Fibroblast of lung (primary cell): ENCODE data around the gene RAB30. TPM values are rescaled to one million over a fixed set of nuclear protein-coding genes. Genes with fewer than 3 reads are reported as not detected.

Source experiments
- DNase-seq, 2 donors: peaks; one replicate each; pipeline versions ENCODE4 v3.0.0 to v3.0.0-alpha.2; 2010; ENCODE audit warnings: low read depth in 2 of 2
- H2AFZ ChIP-seq: 2 replicates; pipeline ENCODE4 v1.5.1; 2012; ENCODE audit warnings: low read length, control low read depth, inconsistent platforms
- H3K27ac ChIP-seq: 2 replicates; pipeline ENCODE4 v1.5.1; 2011; ENCODE audit warnings: low read length, control low read depth; ENCODE audit not compliant: insufficient read depth
- H3K27me3 ChIP-seq: 2 replicates; pipeline ENCODE4 v1.5.1; 2011; ENCODE audit warnings: mild to moderate bottlenecking, low read length; ENCODE audit not compliant: control insufficient read depth, insufficient read depth
- H3K36me3 ChIP-seq: 2 replicates; pipeline ENCODE4 v1.5.1; 2011; ENCODE audit warnings: low read length; ENCODE audit not compliant: control insufficient read depth, insufficient read depth
- H3K4me1 ChIP-seq: 2 replicates; pipeline ENCODE4 v1.5.1; 2011; ENCODE audit warnings: low read length; ENCODE audit not compliant: control insufficient read depth, insufficient read depth; ENCODE audit errors: extremely low read depth
- H3K4me2 ChIP-seq: 2 replicates; pipeline ENCODE4 v1.5.1; 2011; ENCODE audit warnings: low read length, control low read depth; ENCODE audit not compliant: insufficient read depth; ENCODE audit errors: extremely low read depth
- H3K4me3 ChIP-seq, 4 experiments: fragments of 200-600 bp in 1 of 4; sonication (generic) in 1 of 4; replicated peaks in 1 of 4; 2 replicates each; pipeline ENCODE4 v1.5.1; 2011 to 2016; ENCODE audit warnings: low read length in 4 of 4, low read depth in 3 of 4, mild to moderate bottlenecking in 3 of 4, control low read depth in 2 of 4, inconsistent platforms in 1 of 4, mixed read lengths in 1 of 4; ENCODE audit not compliant: insufficient read depth in 1 of 4; ENCODE audit errors: control extremely low read depth in 1 of 4
- H3K79me2 ChIP-seq: 2 replicates; pipeline ENCODE4 v1.5.1; 2012; ENCODE audit warnings: mild to moderate bottlenecking, low read length, inconsistent platforms; ENCODE audit not compliant: control insufficient read depth, insufficient read depth
- H3K9ac ChIP-seq: 2 replicates; pipeline ENCODE4 v1.5.1; 2011; ENCODE audit warnings: mild to moderate bottlenecking, low read length, control low read depth; ENCODE audit not compliant: insufficient read depth
- H3K9me3 ChIP-seq: 2 replicates; pipeline ENCODE4 v1.5.1; 2012; ENCODE audit warnings: low read depth, low read length; ENCODE audit not compliant: control insufficient read depth, insufficient read depth
- H4K20me1 ChIP-seq: 2 replicates; pipeline ENCODE4 v1.5.1; 2011; ENCODE audit warnings: low read length; ENCODE audit not compliant: control insufficient read depth, insufficient read depth; ENCODE audit errors: extremely low read depth
- CTCF ChIP-seq, 2 donors: IDR thresholded peaks in 1 of 2; conservative IDR thresholded peaks in 1 of 2; 1 replicate in 1 of 2; 2 replicates in 1 of 2; pipeline ENCODE4 v1.5.1; 2011 to 2012; ENCODE audit warnings: low read length in 2 of 2, control low read depth in 1 of 2, inconsistent platforms in 1 of 2, low read depth in 1 of 2, mild to moderate bottlenecking in 1 of 2
- EZH2 ChIP-seq: IDR thresholded peaks from 2 replicates; pipeline ENCODE4 v1.5.1; 2012; ENCODE audit warnings: low read length, control low read depth, mild to moderate bottlenecking; ENCODE audit errors: missing control alignments
- polyA plus RNA-seq, 2 donors: library from polyadenylated mRNA; depleted of rRNA in 1 of 2; stranded (reverse) in 1 of 2; unstranded in 1 of 2; fragments of >200 nt; gene quantifications; 2 replicates each; pipeline ENCODE4 v1.2.1, GENCODE V29; 2011 to 2012; ENCODE audit warnings: missing spikeins in 1 of 2
- total RNA-seq: library from RNA; depleted of rRNA; stranded (reverse); fragments of >200 nt; gene quantifications from 2 replicates; pipeline ENCODE4 v1.2.1, GENCODE V29; 2014

The RAB30 gene
- total and polyA plus RNA-seq, 2 donors (not counting 1 experiment from before 2014, with no cell fraction given) = 33.9 to 45.2 TPM

GRCh38 chr11:83035070-83035854 lies 36.4 kb downstream of the RAB30 start:
- Histone ChIP-seq H2AFZ (no peak overlapping the region), H3K27me3 (no peaks in the 10 kb centered on the region), H4K20me1 (no peaks in the 10 kb centered on the region), H3K9ac (no peak overlapping the region), H3K4me3 (no peak overlapping the region), H3K27ac (no peak overlapping the region), H3K4me1 (peaks cover 25% of the 10 kb centered on the region), H3K4me2 (no peak overlapping the region), H3K36me3 (no peaks in the 10 kb centered on the region), H3K9me3 (no peaks in the 10 kb centered on the region), H3K79me2 (peaks cover 30% of the 10 kb centered on the region)
- peak; percentile 20 to 29 for DNase-seq
- TF ChIP-seq CTCF (conservative IDR thresholded peaks at IDR 0.05 in 1 of 2, IDR thresholded peaks at IDR 0.05 in 1 of 2; ENCODE audit: low read depth in 1 of 2, low read length in 2 of 2) = no peak
- TF ChIP-seq EZH2 = no peak

GRCh38 chr11:83034673-83035014 lies 37.1 kb downstream of the RAB30 start:
- no peak for DNase-seq
- Histone ChIP-seq H3K27ac (peak overlapping the region; percentile 53), H4K20me1 (no peaks in the 10 kb centered on the region), H3K4me2 (peak overlapping the region; percentile 85), H3K79me2 (peaks cover 30% of the 10 kb centered on the region), H3K4me3 (peak overlapping the region in 1 of 4 experiments; percentile 48), H3K4me1 (peaks cover 25% of the 10 kb centered on the region), H3K27me3 (no peaks in the 10 kb centered on the region), H3K36me3 (no peaks in the 10 kb centered on the region), H3K9me3 (no peaks in the 10 kb centered on the region), H3K9ac (no peak overlapping the region), H2AFZ (no peak overlapping the region)
- TF ChIP-seq EZH2 (no peak), CTCF (conservative IDR thresholded peaks at IDR 0.05 in 1 of 2, IDR thresholded peaks at IDR 0.05 in 1 of 2; ENCODE audit: low read depth in 1 of 2, low read length in 2 of 2) (no peak)

- peak overlapping the region; percentile 72 for H3K27ac ChIP-seq
- H3K4me1 ChIP-seq = peaks cover 25% of the 10 kb centered on the region
- DNase-seq = peak; percentile 88 to 89
- H3K36me3 ChIP-seq = no peaks in the 10 kb centered on the region
- no peaks in the 10 kb centered on the region for H4K20me1 ChIP-seq
- H3K9ac ChIP-seq = no peak overlapping the region
- peak overlapping the region; percentile 10 to 48 (median 36) for H3K4me3 ChIP-seq
- H3K4me2 ChIP-seq = peak overlapping the region; percentile 85
- peaks cover 30% of the 10 kb centered on the region for H3K79me2 ChIP-seq
- TF ChIP-seq EZH2 (no peak), CTCF (conservative IDR thresholded peaks at IDR 0.05 in 1 of 2, IDR thresholded peaks at IDR 0.05 in 1 of 2; ENCODE audit: low read depth in 1 of 2, low read length in 2 of 2) (no peak)
- no peak overlapping the region for H2AFZ ChIP-seq
- H3K9me3 ChIP-seq = no peaks in the 10 kb centered on the region
- no peaks in the 10 kb centered on the region for H3K27me3 ChIP-seq
Observed at GRCh38 chr11:83033972-83034672, 37.6 kb downstream of the RAB30 start.
